G401 (cell line): ENCODE data around the gene NCAPG2. TPM values are rescaled to one million over a fixed set of nuclear protein-coding genes. Genes with fewer than 3 reads are reported as not detected.

Experiments
- DNase-seq: peaks from one replicate; pipeline ENCODE4 v3.0.0-alpha.2; 2015; ENCODE audit warnings: low spot score
- in situ Hi-C: cut with HindIII; loops from 2 replicates; pipeline ENCODE4 v1.10.0; 2016; ENCODE audit warnings: low sequenced_read_pairs, mixed read lengths
- total RNA-seq: library from RNA; depleted of rRNA; stranded (reverse); fragments of >200 nt; shearing (Covaris generic); gene quantifications from 2 replicates; pipeline ENCODE4 v1.2.3, GENCODE V29; 2014

The NCAPG2 gene
- total RNA-seq, 1 experiment from 2014 or later, result 32.3 TPM

DNA sequence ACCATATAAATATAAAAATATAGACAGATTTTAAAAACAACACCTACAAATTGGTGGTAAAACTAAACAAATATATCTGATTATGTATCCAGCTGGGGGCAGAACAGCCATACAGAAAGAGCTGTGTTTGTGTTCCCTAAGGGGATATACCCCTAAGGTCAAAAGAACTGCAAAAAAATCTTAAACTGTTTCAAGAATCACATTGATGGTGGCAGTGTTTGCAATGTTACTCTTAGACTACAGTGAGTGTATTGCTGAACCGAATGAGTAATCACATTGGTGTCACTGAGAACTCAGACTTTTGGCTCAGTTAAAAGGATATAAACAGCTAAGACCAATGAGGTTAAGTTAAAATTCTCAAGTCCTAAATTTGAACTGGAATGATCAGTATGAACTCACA lies 89.9 kb downstream of the NCAPG2 start:
- DNase-seq, result no peak
- in situ Hi-C loops, result no loop called here

- in situ Hi-C loops, result no loop called here
- no peak for DNase-seq
These were observed 91.1 kb downstream of the NCAPG2 start for GRCh38 chr7:158613481-158613880.

GRCh38 chr7:158612546-158612945 lies 92.1 kb downstream of the NCAPG2 start:
- in situ Hi-C loops, result no loop called here
- no peak for DNase-seq

DNA sequence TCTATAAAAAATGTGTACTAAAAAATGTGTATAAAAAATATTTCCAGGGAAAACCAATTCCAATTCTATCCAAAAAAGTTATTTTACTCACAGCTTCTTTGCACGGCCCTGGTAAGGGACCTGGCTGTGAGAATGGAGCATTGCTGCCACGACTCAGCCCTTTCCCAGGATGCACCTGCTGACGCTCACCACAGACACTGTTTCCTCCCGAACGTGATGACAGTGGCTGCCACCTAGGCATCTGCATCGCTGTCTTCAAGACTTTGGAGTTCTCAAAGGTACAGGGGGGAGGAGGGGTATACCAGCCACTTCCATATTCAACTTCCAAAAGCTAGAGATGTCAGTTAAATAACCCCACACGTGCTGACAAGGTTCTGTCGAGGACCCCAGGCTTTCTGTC lies 93.1 kb downstream of the NCAPG2 start:
- in situ Hi-C loops, result no loop called here
- no peak for DNase-seq

DNA sequence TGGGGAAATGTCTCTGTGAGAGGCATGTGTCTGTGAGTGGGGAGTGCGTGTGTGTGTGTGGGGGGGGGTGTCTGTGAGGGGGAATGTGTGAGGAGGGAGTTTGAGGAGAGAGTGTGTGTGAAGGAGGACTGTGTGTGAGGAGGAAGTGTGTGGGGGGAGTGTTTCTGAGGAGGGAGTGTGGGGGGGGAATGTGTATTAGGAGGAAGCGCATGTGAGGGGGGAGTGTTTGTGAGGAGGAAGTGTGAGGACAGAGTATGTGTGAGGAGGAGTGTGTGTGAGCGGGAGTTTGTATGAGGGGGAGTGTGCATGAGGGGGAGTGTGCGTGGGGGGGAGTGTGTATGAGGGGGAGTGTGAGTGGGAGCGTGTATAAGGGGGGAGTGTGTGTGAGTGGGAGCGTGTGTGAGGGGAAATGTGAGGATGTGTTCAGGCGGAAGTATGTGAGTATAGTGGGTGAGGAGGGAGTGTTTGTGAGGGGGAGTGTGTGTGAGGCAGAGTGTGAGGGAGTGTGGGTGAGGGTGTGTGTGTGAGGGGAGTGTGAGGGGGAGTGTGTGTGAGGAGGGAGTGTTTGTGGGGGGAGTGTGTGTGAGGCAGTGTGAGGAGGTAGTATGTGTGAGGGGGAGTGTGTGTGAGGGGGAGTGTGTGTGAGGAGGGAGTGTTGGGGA lies 95.2 kb downstream of the NCAPG2 start:
- in situ Hi-C loops, result no loop called here
- DNase-seq, result no peak

GRCh38 chr7:158607563-158607962 lies 97.0 kb downstream of the NCAPG2 start:
- DNase-seq, result no peak
- in situ Hi-C loops, result no loop called here

DNA sequence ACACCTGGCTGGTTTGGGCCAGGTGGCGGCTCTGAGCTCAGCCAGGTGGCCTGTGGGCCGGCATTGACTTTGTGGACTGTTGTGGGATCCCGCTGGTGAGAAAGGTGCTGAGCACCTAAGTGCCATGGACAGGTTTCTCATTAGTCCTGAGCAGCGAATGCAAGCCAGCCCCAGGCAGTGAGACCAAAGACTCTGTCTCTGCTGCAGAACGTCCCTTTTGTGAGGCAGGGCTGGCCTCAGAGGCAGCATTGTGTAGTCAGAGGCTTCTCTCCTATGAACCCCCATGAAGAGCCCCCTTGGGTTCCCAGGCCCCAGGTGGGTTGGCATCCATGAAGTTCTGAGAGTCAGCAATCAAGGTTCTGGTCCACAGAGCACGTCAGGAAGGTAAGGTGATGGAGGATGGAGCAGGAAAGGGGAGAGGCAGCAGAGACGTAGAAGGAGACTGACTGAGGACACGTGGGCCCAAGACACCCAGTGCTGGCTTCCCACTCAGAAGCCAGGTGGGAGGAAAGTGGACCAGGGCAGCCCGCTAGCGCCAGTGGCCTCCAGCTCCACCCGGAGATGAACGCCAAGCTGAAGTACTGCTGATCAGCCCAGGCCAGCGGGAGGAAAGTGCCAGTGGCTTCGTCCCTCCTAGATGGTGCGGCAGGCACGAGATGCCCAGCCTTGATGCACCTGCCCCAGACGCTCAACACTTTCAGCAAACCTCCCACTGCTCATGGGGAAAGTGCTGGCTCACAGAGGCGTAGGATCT lies 97.8 kb downstream of the NCAPG2 start:
- in situ Hi-C loops, result no loop called here

GRCh38 chr7:158606129-158606528 lies 98.5 kb downstream of the NCAPG2 start:
- DNase-seq, result no peak
- in situ Hi-C loops, result no loop called here

More for the DNA sequence above, 97.8 kb downstream of the NCAPG2 start:
- no peak for DNase-seq

- in situ Hi-C loops, result no loop called here
- no peak for DNase-seq
These were observed 100.5 kb downstream of the NCAPG2 start for GRCh38 chr7:158603773-158604755.

- in situ Hi-C loops, result no loop called here
- DNase-seq, result no peak
These were observed 101.5 kb downstream of the NCAPG2 start for GRCh38 chr7:158602905-158603772.

- no peak for DNase-seq
- in situ Hi-C loops, result no loop called here
These were observed 102.6 kb downstream of the NCAPG2 start for GRCh38 chr7:158602041-158602440.

DNA sequence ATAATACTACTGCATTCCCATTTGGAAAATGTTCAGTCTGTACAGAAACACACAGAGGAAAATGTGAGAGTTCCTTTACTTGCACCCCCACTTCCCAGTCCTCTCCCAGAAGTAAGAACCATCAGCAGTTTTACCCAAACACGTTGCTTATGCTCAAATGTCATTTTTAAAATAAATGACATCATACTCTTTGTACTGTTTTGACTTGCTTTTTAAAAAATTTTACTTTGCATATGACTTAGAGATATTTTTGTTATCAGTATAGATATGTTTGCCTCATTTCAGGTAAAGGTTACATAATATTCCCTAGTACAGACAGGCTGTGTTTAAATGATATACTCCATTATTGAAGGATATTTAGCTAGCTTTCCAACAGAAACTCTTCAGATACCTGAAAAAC lies 103.5 kb downstream of the NCAPG2 start:
- in situ Hi-C loops, result no loop called here
- no peak for DNase-seq

- no peak for DNase-seq
- in situ Hi-C loops, result no loop called here
These were observed 107.9 kb downstream of the NCAPG2 start for GRCh38 chr7:158596745-158597144.

DNA sequence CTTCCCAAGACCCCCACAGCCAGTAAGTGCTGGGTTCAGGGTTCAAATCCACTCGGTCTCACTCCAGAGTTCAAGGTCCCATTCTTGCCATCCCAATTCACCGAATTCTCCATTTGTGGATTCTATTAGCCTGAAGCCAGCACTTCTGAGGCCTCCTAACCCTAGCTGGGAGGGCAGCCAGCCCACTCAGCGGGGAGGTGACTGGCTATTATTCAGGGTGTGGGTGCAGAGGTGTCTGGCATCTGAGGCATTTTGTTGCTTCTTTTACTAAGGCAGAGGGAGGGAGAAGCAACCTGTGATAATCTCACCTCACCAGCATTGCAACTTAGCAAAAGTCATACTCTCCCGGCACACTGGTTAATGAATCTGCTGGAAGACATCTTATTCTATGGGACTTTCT lies 108.3 kb downstream of the NCAPG2 start:
- in situ Hi-C loops, result no loop called here
- DNase-seq, result no peak

GRCh38 chr7:158595068-158595467 lies 109.5 kb downstream of the NCAPG2 start:
- in situ Hi-C loops, result no loop called here
- no peak for DNase-seq

GRCh38 chr7:158592541-158592940 lies 112.1 kb downstream of the NCAPG2 start:
- DNase-seq, result no peak
- in situ Hi-C loops, result no loop called here

GRCh38 chr7:158591944-158592343 lies 112.7 kb downstream of the NCAPG2 start:
- DNase-seq, result no peak
- in situ Hi-C loops, result no loop called here

DNA sequence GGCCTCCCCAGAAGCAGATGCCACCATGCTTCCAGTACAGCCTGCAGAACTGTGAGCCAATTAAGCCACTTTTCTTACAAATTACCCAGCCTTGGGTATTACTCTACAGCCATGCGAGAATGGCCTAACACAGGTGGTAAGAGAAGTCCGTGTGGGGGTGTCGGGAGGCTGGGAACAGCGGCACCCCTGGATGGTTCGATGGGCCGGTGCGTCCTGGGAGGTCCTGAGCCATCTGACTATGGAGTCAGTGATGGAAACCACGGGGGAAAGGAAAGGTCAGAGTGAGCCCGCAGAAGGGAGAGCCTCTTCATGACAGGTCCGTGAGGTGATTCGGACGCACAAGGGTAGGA lies 114.4 kb downstream of the NCAPG2 start:
- no peak for DNase-seq
- in situ Hi-C loops, result no loop called here

GRCh38 chr7:158589653-158590052 lies 115.0 kb downstream of the NCAPG2 start:
- no peak for DNase-seq
- in situ Hi-C loops, result no loop called here
